ENCODE measurements around the gene ADAMTS12. TPM values are rescaled to one million over a fixed set of nuclear protein-coding genes. Genes with fewer than 3 reads are reported as not detected.
"Not testable (repeated sequence)": the region's sequence is repeated elsewhere in the genome, so short reads cannot be mapped to it uniquely, and the experiment has no call there.

Gene ADAMTS12
- total RNA-seq, 1 experiment from 2014 or later: not detected

GRCh38 chr5:33921002-33921401 lies 29.2 kb upstream of the ADAMTS12 start:
- peak; percentile 37 for DNase-seq (ENCODE audit: low read depth, low spot score)
- in situ Hi-C loops (cut with HindIII; ENCODE audit: low pct_unique_long_range_greater_than_20kb, low sequenced_read_pairs): no loop called here

GRCh38 chr5:33914844-33915243 lies 23.1 kb upstream of the ADAMTS12 start:
- DNase-seq (ENCODE audit: low read depth, low spot score); in situ Hi-C loops (cut with HindIII; ENCODE audit: low pct_unique_long_range_greater_than_20kb, low sequenced_read_pairs): not testable (repeated sequence)

DNA sequence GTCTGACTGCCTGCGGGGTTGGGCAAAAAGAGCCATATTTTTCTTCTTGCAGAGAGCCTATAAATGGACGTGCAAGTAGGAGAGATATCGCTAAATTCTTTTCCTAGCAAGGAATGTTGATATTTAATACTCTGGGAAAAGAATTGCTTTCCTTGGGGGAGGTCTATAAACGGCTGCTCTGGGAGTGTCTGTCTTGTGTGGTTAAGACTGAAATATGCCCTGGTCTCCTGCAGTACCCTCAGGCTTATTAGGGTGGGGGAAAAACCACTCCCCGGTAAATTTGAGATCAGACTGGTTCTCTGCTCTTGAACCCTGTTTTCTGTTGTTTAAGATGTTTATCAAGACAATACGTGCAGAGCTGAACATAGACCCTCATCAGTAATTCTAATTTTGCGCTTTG lies 14.5 kb upstream of the ADAMTS12 start:
- DNase-seq (ENCODE audit: low read depth, low spot score); in situ Hi-C loops (cut with HindIII; ENCODE audit: low pct_unique_long_range_greater_than_20kb, low sequenced_read_pairs): not testable (repeated sequence)

GRCh38 chr5:33905381-33905780 lies 13.6 kb upstream of the ADAMTS12 start:
- DNase-seq (ENCODE audit: low read depth, low spot score): no peak
- in situ Hi-C loops (cut with HindIII; ENCODE audit: low pct_unique_long_range_greater_than_20kb, low sequenced_read_pairs): no loop called here

- no peak for DNase-seq (ENCODE audit: low read depth, low spot score)
Measured at GRCh38 chr5:33903118-33903517, 11.3 kb upstream of the ADAMTS12 start.

GRCh38 chr5:33901156-33901555 lies 9.4 kb upstream of the ADAMTS12 start:
- DNase-seq (ENCODE audit: low read depth, low spot score): no peak
- in situ Hi-C loops (cut with HindIII; ENCODE audit: low pct_unique_long_range_greater_than_20kb, low sequenced_read_pairs): no loop called here

More at GRCh38 chr5:33903118-33903517, 11.3 kb upstream of the ADAMTS12 start:
- in situ Hi-C loops (cut with HindIII; ENCODE audit: low pct_unique_long_range_greater_than_20kb, low sequenced_read_pairs): no loop called here

DNA sequence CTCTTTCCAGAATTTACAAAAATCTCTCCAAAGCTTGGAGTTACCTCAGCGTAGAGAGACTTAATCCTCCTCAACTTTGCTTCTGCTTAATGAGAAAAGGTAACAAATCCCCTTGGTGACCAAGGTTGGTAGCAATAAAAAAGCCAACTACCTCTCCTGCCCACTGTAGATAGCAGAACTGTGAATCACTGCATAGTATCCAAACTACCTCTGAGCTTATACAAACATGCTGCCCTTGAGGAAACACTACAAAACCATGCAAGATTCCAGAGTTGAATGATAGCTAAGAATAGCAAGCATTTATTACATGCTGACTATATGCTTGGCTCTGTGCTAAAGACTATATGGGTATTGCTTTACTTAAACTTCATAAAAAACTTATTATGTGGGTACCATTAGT lies 2.8 kb upstream of the ADAMTS12 start:
- DNase-seq (ENCODE audit: low read depth, low spot score): no peak

DNA sequence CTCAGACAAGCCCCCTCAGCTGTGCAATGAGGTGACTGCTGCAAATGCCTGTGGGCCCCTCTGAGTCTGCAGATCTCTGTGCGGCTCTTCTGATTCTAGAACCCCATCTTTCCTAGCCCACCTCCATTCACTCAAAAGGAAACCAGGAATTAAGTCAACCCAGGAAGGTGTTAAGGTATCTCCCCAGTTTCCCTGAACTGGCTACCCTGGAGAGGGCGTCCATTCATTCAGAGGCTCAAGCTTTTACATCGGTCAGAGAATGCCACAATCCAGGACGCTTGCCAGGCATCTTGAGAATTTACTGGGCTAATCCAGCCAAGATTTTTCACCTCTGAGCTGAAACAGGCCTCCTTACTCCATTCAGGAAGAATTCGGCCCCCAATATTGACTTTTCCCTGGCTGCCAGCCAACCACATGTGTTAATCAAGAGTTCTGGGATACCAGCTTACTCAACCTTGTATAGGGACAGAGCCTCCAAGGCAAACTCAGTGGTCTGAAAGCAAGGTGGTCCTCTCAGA lies 889 bp upstream of the ADAMTS12 start:
- no peak for DNase-seq (ENCODE audit: low read depth, low spot score)
- in situ Hi-C loops (cut with HindIII; ENCODE audit: low pct_unique_long_range_greater_than_20kb, low sequenced_read_pairs): no loop called here

More for the DNA sequence above, 2.8 kb upstream of the ADAMTS12 start:
- in situ Hi-C loops (cut with HindIII; ENCODE audit: low pct_unique_long_range_greater_than_20kb, low sequenced_read_pairs): no loop called here

DNA sequence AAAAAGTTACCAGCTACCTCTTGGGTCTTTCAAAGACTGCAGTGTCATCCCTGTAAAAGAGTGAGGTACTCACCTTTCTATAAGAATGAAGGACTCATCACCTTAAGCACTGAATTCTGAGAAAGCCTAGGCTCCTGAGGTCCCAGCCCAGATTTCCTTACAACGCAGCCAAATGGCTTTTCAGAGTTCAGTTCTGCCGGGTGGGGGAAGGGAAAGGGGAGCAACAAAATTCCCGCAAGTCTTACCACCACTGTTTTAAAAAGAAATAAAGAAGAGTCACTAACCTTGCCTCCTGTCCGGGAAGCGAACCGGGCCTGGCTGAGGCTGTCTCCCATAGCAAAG lies 373 bp downstream of the ADAMTS12 start:
- in situ Hi-C loops (cut with HindIII; ENCODE audit: low pct_unique_long_range_greater_than_20kb, low sequenced_read_pairs): no loop called here
- no peak for DNase-seq (ENCODE audit: low read depth, low spot score)

GRCh38 chr5:33890131-33891032 lies 1.4 kb downstream of the ADAMTS12 start:
- in situ Hi-C loops (cut with HindIII; ENCODE audit: low pct_unique_long_range_greater_than_20kb, low sequenced_read_pairs): no loop called here
- no peak for DNase-seq (ENCODE audit: low read depth, low spot score)

GRCh38 chr5:33888587-33888986 lies 3.2 kb downstream of the ADAMTS12 start:
- in situ Hi-C loops (cut with HindIII; ENCODE audit: low pct_unique_long_range_greater_than_20kb, low sequenced_read_pairs): no loop called here
- no peak for DNase-seq (ENCODE audit: low read depth, low spot score)

- in situ Hi-C loops (cut with HindIII; ENCODE audit: low pct_unique_long_range_greater_than_20kb, low sequenced_read_pairs): no loop called here
- no peak for DNase-seq (ENCODE audit: low read depth, low spot score)
Measured at GRCh38 chr5:33887268-33887667, 4.5 kb downstream of the ADAMTS12 start.

- no peak for DNase-seq (ENCODE audit: low read depth, low spot score)
- in situ Hi-C loops (cut with HindIII; ENCODE audit: low pct_unique_long_range_greater_than_20kb, low sequenced_read_pairs): no loop called here
Measured at GRCh38 chr5:33886283-33886682, 5.5 kb downstream of the ADAMTS12 start.

- no peak for DNase-seq (ENCODE audit: low read depth, low spot score)
- in situ Hi-C loops (cut with HindIII; ENCODE audit: low pct_unique_long_range_greater_than_20kb, low sequenced_read_pairs): no loop called here
Measured at GRCh38 chr5:33885679-33886078, 6.1 kb downstream of the ADAMTS12 start.

- in situ Hi-C loops (cut with HindIII; ENCODE audit: low pct_unique_long_range_greater_than_20kb, low sequenced_read_pairs): no loop called here
- no peak for DNase-seq (ENCODE audit: low read depth, low spot score)
Measured at GRCh38 chr5:33883482-33883881, 8.3 kb downstream of the ADAMTS12 start.

DNA sequence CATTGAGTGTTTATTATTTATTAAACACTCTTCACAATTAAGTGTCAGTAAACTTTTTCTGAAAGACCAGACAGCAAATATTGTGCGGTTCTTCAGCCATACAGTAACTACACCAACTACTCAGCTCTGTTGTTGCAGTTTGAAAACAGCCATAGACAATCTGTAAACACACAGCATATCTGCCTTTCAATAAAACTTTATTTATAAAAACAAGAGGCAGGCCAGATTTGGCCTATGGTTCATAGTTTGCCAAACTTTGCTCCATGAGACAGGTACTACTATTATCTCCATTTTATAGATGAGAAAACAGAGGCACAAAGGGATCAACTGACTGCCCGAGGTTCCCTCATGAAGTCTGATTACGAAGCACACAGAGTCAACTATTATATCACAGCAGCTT lies 11.5 kb downstream of the ADAMTS12 start:
- in situ Hi-C loops (cut with HindIII; ENCODE audit: low pct_unique_long_range_greater_than_20kb, low sequenced_read_pairs): no loop called here
- DNase-seq (ENCODE audit: low read depth, low spot score): no peak

GRCh38 chr5:33877449-33877848 lies 14.3 kb downstream of the ADAMTS12 start:
- in situ Hi-C loops (cut with HindIII; ENCODE audit: low pct_unique_long_range_greater_than_20kb, low sequenced_read_pairs): no loop called here
- no peak for DNase-seq (ENCODE audit: low read depth, low spot score)

DNA sequence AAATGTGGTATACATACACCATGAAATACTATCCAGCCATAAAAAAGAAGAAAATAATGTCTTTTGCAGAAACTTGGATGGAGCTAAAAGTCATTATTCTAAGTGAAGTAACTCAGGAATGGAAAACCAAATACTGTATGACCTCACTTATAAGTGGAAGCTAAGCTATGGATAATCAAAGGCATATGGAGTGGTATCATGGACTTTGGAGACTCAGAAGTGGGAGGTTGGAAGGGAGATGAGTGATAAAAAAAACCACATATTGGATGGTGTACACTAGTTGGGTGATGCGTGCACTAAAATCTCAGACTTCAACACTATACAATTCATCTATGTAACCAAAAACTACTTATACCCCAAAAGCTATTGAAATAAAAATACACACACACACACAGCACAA lies 24.5 kb downstream of the ADAMTS12 start:
- in situ Hi-C loops (cut with HindIII; ENCODE audit: low pct_unique_long_range_greater_than_20kb, low sequenced_read_pairs): no loop called here
- no peak for DNase-seq (ENCODE audit: low read depth, low spot score)

DNA sequence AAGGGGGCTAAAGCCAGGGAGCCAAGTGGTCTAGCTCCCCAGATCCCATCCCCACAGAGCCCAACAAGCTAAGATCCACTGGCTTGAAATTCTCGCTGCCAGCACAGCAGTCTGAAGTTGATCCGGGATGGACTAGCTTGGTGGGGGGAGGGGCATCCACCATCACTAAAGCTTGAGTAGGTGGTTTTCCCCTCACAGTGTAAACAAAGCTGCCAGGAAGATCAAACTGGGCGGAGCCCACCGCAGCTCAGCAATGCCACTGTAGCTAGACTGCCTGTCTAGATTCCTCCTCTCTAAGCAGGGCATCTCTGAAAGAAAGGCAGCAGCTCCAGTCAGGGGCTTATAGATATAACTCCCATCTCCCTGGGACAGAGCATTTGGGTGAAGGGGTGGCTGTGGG lies 32.6 kb downstream of the ADAMTS12 start:
- in situ Hi-C loops (cut with HindIII; ENCODE audit: low pct_unique_long_range_greater_than_20kb, low sequenced_read_pairs); DNase-seq (ENCODE audit: low read depth, low spot score): not testable (repeated sequence)
